DND-41 (cell line): ENCODE measurements around the gene SRL.

Experiments used
- ATAC-seq: fragments of 200-7000 bp; cut with Tn5 transposase; 3 replicates; pipeline ENCODE4 v1.9.1; 2021; ENCODE audit warnings: low read depth; ENCODE audit not compliant: insufficient read depth
- DNase-seq: peaks from one replicate; pipeline ENCODE4 v3.0.0-alpha.2; 2020
- H2AFZ ChIP-seq: 2 replicates; pipeline ENCODE4 v1.6.0; 2012; ENCODE audit warnings: low read depth, low read length
- H3K27ac ChIP-seq: 2 replicates; pipeline ENCODE4 v1.5.1; 2012; ENCODE audit warnings: low read length, inconsistent platforms
- H3K27me3 ChIP-seq: fragments of 200-600 bp; sonication (generic); 2 replicates; pipeline ENCODE4 v1.6.0; 2012; ENCODE audit warnings: low read length, mild to moderate bottlenecking, inconsistent platforms; ENCODE audit not compliant: insufficient read depth, poor library complexity
- H3K36me3 ChIP-seq: 2 replicates; pipeline ENCODE4 v1.5.1; 2012; ENCODE audit warnings: low read length, inconsistent platforms; ENCODE audit not compliant: insufficient read depth
- H3K4me1 ChIP-seq: 2 replicates; pipeline ENCODE4 v1.5.1; 2012; ENCODE audit warnings: mild to moderate bottlenecking, low read length; ENCODE audit not compliant: insufficient read depth
- H3K4me2 ChIP-seq: 2 replicates; pipeline ENCODE4 v1.6.0; 2012; ENCODE audit warnings: mild to moderate bottlenecking, moderate library complexity, low read length, inconsistent platforms; ENCODE audit not compliant: insufficient read depth
- H3K4me3 ChIP-seq, 2 experiments: fragments of 200-600 bp in 1 of 2; shearing (Covaris generic) in 1 of 2; 2 replicates each; pipeline ENCODE4 v1.5.1; 2012 to 2016; ENCODE audit warnings: inconsistent platforms in 2 of 2, low read length in 2 of 2, mild to moderate bottlenecking in 2 of 2, low read depth in 1 of 2, moderate library complexity in 1 of 2
- H3K79me2 ChIP-seq: 2 replicates; pipeline ENCODE4 v1.6.0; 2012; ENCODE audit warnings: low read length, inconsistent platforms; ENCODE audit not compliant: insufficient read depth
- H3K9ac ChIP-seq: 2 replicates; pipeline ENCODE4 v1.6.0; 2012; ENCODE audit warnings: low read depth, mild to moderate bottlenecking, inconsistent platforms, low read length, moderate library complexity
- H3K9me3 ChIP-seq: 2 replicates; pipeline ENCODE4 v1.5.1; 2012; ENCODE audit warnings: low read length, moderate library complexity, mild to moderate bottlenecking, inconsistent platforms; ENCODE audit not compliant: insufficient read depth, severe bottlenecking
- H4K20me1 ChIP-seq: 2 replicates; pipeline ENCODE4 v1.6.0; 2012; ENCODE audit warnings: low read length; ENCODE audit not compliant: insufficient read depth
- EZH2 ChIP-seq: IDR thresholded peaks from 3 replicates; pipeline ENCODE4 v1.6.1; 2012; ENCODE audit warnings: borderline replicate concordance, low read depth, mild to moderate bottlenecking, moderate library complexity, low read length, inconsistent platforms; ENCODE audit not compliant: severe bottlenecking
- TF ChIP-seq, protein P1 (sequence below): IDR thresholded peaks from 2 replicates; pipeline ENCODE4 v1.5.1; 2012; ENCODE audit warnings: borderline replicate concordance, low read length, moderate library complexity, mild to moderate bottlenecking; ENCODE audit not compliant: poor library complexity, severe bottlenecking; ENCODE audit errors: extremely low read depth

Gene SRL

DNA sequence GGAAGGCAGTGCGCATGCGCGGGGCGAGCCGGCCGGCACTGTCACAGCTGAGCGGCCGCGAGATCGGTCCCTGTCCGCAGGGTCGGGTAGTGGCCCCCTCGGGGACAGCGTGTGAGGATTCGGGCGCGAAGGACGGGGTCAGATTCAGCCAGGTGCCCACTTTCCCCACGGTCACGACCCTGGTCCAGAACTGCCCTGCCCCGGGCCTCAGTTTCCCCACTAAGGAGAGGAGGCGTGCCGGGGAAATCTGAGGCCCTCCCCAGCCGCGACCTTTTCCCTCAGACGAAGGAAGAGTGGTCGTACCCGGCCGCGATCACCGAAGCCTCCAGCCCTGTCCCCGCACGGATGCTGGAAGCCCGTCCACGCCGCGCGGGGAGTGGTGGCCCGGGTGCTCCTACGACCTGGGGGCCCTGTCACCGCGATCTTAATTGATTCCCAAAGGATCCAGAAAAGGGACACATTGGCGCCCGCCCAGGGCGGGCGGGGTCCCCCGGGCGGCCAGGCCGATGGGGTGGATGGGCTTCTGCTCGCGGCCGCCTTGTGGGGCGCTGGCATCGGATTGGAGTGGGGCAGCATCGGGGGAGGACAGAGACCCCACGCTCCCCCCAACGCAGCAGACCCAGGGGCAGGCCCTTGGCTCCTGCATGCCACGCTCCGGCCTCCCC is 57.7 kb downstream of the SRL start:
- Histone ChIP-seq H3K4me1 (no peaks in the 10 kb centered on the region), H4K20me1 (no peaks in the 10 kb centered on the region; the same call in 1 of the 2 replicates), H3K79me2 (no peaks in the 10 kb centered on the region), H3K9ac (no peak overlapping the region), H3K4me2 (no peak overlapping the region), H3K9me3 (no peaks in the 10 kb centered on the region), H3K36me3 (no peaks in the 10 kb centered on the region), H3K4me3 (no peak overlapping the region), H3K27ac (no peak overlapping the region), H2AFZ (no peak overlapping the region), H3K27me3 (peaks cover 14% of the 10 kb centered on the region)
- no peak for DNase-seq
- TF ChIP-seq EZH2: no peak
- TF ChIP-seq, protein P1, sequence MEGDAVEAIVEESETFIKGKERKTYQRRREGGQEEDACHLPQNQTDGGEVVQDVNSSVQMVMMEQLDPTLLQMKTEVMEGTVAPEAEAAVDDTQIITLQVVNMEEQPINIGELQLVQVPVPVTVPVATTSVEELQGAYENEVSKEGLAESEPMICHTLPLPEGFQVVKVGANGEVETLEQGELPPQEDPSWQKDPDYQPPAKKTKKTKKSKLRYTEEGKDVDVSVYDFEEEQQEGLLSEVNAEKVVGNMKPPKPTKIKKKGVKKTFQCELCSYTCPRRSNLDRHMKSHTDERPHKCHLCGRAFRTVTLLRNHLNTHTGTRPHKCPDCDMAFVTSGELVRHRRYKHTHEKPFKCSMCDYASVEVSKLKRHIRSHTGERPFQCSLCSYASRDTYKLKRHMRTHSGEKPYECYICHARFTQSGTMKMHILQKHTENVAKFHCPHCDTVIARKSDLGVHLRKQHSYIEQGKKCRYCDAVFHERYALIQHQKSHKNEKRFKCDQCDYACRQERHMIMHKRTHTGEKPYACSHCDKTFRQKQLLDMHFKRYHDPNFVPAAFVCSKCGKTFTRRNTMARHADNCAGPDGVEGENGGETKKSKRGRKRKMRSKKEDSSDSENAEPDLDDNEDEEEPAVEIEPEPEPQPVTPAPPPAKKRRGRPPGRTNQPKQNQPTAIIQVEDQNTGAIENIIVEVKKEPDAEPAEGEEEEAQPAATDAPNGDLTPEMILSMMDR: no peak
- no peak for ATAC-seq

DNA sequence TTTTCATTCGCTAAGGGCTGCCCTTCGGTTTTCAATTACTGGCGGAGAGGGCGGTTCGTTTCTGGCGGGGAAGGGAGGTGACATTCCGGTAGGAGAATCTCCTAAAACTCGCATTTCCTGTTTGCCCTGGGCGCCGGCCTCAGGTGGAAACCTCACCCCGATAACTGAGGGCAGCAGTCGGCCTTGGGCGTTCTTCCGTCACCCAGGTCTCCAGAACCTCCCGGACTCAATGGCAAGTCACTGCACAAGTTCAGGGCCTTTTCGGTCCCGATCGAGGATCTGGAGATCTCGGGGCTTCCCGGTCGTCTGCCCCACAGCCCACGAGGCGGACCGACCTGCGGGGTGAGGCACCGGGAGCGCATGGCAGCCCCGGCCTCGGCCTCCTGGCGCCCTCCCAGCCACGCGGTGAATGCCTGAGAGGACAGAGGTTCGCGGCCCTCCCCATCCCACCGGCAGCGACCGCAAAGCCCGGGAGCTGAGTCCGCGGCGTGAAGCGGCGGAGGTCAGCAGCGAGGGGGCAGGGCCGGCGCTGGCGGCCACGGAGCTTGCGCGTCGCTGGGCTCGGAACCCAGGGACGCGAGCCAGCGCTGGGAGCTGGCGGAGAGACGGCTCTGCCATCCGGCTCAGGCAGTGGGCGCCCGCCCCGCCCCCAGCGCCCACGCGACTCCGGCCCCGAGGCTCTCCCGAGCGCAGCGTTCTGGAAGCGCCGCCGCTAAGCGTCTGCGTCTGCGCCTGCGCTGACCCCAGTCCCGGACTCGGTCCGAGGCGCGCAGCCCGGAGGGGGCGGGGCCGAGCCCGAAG is 58.4 kb downstream of the SRL start:
- TF ChIP-seq, protein P1: no peak
- no peak for TF ChIP-seq EZH2
- no peak overlapping the region for H3K4me2 ChIP-seq
- H3K4me1 ChIP-seq: no peaks in the 10 kb centered on the region
- no peak for DNase-seq
- no peak overlapping the region for H2AFZ ChIP-seq
- H3K9ac ChIP-seq: no peak overlapping the region
- H3K4me3 ChIP-seq: no peak overlapping the region
- H4K20me1 ChIP-seq: no peaks in the 10 kb centered on the region; the same call in 1 of the 2 replicates
- peaks cover 11% of the 10 kb centered on the region for H3K27me3 ChIP-seq
- no peak overlapping the region for H3K27ac ChIP-seq
- ATAC-seq: no peak
- H3K79me2 ChIP-seq: no peaks in the 10 kb centered on the region
- H3K9me3 ChIP-seq: no peaks in the 10 kb centered on the region
- H3K36me3 ChIP-seq: no peaks in the 10 kb centered on the region

DNA sequence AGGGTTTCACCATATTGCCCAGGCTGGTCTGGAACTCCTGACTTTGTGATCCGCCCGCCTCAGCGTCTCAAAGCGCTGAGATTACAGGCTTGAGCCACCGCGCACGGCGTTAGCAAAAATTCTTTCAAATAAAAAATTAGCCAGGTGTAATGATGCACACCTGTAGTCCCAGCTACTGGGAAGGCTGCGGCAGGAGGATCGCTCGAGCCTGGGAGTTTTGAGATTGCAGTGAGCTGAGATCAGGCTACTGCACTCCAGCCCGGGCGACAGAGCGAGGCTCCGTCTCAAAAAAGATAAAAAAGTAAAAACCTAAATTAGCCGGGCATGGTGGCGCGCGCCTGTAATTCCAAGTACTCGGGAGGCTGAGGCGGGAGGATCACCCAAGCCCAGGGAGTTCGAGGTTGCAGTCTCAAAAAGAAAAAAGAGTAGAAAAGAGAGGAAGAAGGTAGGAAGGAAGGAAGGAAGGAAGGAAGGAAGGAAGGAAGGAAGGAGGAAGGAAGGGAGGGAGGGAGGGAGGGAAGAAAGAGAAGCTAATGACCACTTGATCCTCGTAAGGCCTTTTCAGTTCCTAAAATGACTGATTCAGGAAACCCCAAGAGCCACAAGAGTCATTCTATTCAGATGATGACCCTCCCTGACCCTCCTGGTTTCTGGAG is 59.2 kb downstream of the SRL start:
- H3K4me1 ChIP-seq: no peaks in the 10 kb centered on the region
- peaks cover 10% of the 10 kb centered on the region for H3K27me3 ChIP-seq
- DNase-seq: no peak
- no peak overlapping the region for H2AFZ ChIP-seq
- no peak overlapping the region for H3K4me2 ChIP-seq
- H3K27ac ChIP-seq: no peak overlapping the region
- H3K9ac ChIP-seq: no peak overlapping the region
- H3K4me3 ChIP-seq: no peak overlapping the region
- H3K9me3 ChIP-seq: no peaks in the 10 kb centered on the region
- ATAC-seq: no peak
- TF ChIP-seq, protein P1: no peak
- TF ChIP-seq EZH2: no peak
- H3K79me2 ChIP-seq: no peaks in the 10 kb centered on the region
- no peaks in the 10 kb centered on the region for H3K36me3 ChIP-seq
- H4K20me1 ChIP-seq: no peaks in the 10 kb centered on the region; the same call in 1 of the 2 replicates
